Fibroblast of skin of right quadriceps (primary cell): Measurements from ENCODE around the gene MRPS18C.
"Not testable (repeated sequence)": the region's sequence is repeated elsewhere in the genome, so short reads cannot be mapped to it uniquely, and the experiment has no call there.

Experiments
- DNase-seq: peaks from one replicate; pipeline ENCODE4 v3.0.0-alpha.2; 2013

MRPS18C gene

DNA sequence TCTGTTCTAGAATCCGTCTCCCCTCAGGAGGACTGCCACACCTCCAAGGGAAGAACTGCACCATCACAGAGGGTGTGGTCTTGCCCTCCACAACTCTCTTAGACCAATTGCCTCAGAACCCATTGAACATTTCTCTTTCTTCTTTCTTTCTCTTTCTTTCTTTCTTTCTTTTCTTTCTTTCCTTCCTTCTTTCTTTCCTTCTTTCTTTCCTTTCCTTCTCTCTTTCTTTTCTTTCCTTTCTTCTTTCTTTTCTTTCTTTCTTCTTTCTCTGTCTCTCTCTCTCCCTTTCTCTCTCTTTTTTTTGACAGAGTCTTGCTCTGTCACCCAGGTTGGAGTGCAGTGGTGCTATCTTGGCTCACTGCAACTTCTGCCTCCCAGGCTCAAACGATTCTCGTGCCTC is 45.8 kb downstream of the MRPS18C start:
- not testable (repeated sequence) for DNase-seq

DNA sequence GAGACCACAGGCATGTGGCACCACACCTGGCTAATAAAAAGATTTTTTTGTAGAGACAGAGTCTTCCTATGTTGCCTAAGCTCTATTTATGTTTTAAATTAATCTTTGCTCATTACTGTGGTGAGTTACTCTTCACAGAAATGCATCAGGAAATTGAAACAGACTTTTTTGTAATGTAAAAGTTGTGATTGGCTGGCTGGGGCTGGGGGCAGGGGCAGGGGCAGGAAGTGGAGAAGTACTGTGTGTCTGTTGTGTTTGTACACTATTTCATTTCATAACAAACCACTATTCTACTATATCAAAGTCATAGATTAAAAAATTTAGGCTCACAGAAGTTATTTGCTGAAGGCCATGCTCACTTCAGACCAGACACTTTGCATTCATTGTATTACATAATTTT is 48.1 kb downstream of the MRPS18C start:
- no peak for DNase-seq

GRCh38 chr4:83504503-83504902 is 48.6 kb downstream of the MRPS18C start:
- no peak for DNase-seq

GRCh38 chr4:83504996-83505395 is 49.1 kb downstream of the MRPS18C start:
- DNase-seq: no peak

GRCh38 chr4:83509156-83509585 is 53.3 kb downstream of the MRPS18C start:
- peak; percentile 36 for DNase-seq

DNA sequence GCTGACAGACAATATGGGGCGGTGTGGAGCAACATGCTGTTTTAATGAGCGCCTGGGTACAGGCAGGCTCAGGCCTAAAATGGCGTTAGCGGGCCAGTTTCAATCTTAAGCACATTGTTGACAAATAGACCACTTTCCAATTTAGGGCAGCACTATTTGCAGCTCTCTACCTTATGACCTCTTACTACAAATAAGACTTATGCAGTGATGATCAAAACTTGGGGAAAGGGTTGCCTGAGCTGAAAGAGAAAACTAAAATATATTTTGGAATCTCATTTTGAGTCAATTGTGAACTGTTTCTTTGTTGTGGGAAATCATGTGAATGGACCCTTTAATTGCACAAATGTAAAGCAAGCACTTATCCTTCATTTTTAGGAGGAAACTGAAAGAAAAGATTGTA is 54.6 kb downstream of the MRPS18C start:
- DNase-seq: no peak
